Stimulated activated CD8-positive, alpha-beta memory T cell treated with anti-CD3 and anti-CD28 coated beads, Interleukin-15, amount 100 ng/mL, for 4 hours (primary cell): ENCODE measurements around the gene LSP1.
"Not testable (repeated sequence)": the region's sequence is repeated elsewhere in the genome, so short reads cannot be mapped to it uniquely, and the experiment has no call there.

Experiments used
- DNase-seq, 2 donors: peaks; one replicate each; pipeline ENCODE4 v3.0.0-alpha.2; 2020; ENCODE audit warnings: low read depth in 2 of 2

The LSP1 gene

DNA sequence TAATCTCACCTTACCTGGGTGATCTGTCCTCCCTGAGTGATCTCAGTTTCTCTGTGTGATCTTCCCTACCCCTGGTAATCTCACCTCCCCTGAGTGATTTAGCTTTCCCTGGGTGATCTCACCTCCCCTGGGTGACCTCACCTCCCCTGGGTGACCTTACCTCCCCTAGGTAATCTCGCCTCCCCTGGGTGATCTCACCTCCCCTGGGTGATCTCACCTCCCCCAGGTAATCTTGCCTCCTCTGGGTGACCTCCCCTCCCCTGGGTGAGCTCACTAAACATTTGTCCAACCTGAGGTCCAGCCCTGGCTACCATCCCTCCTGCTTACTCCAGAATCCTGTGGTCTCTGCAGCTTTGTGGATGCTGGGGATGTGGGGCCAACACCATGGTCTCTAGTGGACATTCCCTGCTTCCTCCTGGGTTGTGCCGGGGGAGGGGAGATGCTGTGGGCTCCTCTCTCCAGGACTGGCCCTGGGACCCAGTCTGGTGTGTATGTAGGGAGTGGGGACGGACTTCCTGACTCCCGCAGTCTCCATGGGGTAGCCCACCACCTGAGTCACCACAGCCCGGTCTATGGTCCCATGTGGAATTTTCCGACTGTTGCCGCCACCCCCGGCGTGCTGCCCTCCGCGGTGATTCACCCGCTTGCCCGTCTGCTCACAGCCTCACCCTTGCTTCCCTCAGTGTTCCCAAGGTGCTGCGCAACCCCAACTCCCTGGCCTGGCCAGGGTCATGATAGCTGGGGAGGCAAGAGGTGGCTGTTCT, 9.9 kb downstream of the LSP1 start:
- no peak for DNase-seq

DNA sequence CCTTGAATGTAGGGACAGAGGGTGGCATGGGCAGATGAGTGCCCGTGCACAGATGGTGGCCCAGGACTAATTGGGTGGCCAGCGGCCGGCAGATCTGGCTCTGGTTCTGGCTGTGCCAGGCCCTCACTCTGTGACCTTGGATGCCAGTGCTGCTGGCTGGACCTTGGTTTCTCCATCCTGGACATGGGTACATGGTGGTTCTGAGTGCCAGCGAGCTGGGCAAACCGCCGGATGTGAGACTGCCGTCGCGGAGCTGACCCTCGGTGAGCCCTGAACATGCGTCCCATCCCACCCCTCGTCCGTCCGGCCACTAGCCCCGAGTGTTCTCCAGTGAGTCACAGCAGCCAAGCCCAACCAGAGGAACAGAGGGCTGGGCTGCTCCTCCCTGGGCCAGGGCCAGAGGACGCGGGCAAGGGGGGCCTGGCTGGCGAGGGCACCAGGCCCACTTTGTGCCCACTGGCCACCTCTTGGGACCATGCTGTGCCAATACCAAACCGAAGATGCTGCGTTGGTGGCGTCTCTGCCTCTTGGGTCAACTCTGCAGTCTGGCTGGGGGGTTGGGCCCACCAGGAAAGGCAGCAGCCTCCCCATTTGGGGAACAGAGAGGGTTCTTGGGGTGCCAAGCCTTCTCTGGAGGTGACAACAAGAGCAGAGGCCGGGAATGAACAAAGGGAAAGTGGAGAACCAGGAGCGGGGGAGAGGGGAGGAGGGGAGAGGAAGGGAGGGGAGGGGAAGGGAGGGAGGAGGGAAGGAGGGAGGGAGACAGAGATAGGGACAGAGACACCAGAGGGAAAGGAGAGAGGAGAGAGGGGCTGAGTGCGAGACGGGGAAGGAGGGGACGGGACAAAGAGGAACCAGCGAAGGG, 10.7 kb downstream of the LSP1 start:
- no peak for DNase-seq

DNA sequence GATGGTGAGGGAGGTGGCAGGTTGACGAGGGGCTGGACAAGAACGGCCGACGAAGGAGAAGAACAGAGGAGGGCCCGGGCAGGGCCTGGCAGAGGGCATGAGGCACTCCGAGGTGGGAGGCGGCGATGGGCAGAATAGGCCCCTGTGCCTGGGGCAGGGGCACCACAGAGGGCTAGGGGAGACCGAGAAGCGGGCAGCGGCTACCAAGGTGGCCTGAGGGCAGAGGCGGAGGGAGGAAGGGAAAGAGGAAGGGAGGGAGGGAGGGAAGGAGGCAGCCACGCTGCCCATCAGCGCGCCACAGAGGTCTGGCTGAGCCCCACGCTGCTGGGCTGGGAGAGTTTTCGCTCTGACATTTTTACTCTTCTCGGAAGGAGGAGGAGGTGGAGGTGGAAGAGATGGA, 11.3 kb downstream of the LSP1 start:
- DNase-seq = no peak

DNA sequence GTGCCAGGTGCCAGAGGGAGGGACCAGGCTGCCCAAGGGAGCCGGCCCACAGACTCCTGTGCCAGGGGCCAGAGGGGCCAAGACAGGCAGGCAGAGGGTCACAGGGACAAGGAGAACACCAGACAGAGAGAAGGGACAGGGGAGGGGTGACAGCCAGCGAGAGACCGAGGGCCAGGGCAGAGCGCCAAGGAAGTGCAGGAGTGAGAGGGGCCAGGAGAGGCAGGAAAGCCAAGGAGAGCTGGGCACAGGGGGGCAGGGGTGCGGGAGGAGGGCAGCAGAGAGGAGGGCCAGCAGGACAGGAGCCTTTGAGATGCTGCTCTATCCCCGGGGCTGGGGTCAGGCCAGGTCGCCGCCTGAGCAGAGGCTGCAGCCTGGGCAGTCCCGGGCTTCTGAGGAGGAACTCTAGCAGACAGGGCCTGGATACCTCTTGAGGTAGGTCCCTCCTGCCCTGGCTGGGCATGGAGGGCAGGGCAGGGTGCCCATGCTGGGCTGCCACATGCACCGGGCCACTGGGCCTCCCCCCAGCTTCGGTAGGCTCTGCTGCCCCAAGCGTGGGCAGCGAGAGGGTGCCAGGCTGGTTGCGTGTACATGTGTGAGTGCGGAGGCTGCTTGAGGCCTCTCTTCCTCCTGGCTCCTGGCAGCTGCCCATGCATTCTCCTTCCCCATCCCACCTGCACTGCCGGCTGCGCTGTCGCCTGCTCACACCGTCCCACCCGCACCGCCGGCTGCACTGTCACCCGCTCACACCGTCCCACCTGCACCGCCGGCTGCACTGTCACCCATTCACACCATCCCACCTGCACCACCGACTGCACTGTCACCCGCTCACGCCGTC, 12.2 kb downstream of the LSP1 start:
- no peak for DNase-seq

DNA sequence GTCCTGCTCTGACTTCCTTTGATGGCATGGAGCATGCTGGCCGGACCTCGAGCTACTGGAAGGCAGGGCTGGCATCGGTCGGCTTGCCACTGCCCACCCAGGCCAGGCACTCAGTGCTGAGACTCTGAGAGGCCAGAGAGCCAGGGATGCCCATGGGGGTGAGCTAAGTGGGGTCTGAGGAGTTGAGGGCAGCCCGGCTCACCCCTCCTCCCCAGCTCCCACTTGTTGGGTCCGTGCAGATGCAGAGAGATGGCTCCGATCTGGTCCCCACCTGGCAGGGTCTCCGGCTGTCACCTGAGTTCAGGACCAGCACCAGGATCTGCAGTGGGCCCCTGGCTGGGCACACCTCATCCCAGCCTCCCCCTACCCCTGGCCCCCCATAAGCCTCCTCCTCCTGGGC, 13.3 kb downstream of the LSP1 start:
- DNase-seq = no peak

DNA sequence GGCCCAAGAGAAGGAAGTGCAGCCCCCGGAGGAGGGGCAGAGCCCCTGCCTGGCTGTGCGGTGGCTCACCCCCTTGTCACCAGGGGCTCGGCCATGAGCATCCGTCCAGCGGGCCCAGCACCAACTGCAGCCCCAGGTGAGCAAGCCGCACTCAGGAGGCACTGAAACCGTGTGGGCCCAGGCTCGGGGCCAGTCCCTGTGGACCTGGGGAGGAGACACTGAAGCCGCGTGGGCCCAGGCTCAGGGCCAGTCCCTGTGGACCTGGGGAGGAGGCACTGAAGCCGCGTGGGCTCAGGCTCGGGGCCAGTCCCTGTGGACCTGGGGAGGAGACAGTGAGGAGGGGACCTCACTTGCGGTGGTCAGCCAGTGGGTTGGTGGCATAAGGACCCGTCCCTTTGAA, 13.9 kb downstream of the LSP1 start:
- DNase-seq = no peak

DNA sequence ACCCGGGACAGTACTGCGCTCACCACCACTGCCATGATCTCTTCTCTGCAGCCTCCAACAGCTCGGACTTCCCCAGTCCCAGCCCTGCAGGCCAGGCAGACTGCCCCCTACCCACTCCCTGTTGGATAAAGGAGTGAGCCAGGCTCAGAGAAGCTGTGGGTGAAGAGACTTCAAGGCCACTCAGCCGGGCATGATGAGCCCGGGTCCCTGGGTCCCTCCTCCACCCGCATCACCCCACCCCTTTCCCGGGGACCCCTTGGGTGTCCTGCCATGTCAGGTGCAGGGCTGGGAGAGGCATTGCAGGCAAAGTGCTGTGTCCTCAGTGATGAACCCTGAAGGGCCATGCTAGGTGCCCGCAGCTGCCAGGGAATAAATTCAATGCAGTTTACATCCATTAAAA, 14.5 kb downstream of the LSP1 start:
- no peak for DNase-seq

DNA sequence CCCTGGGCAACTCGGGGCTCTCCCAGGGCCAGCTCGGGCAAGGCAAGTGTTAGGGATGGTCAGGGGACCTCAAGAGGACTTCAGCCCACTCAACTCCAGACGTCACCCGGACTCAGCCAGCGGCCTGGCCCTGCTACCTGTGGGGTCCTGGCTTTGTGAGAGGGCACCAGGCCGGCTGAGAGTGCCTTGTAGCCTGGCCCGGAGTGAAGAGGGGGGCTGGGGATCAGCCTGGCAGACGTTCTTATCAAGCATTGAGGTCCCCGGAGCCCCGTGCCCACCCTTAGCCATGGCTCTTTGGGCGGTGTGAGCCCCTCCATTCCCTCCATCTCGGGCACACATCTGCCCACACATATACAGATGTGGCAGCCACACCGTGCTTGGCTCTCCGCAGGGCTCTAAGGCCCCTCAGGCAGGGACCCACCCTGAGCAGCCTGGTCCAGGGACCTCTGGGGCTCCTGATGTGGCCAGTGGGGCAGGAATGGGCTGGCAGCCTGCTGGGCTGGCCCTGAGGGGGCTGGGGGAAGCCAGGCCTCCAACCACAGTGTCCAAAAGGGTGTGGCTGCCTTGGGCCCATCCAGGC, 15.3 kb downstream of the LSP1 start:
- DNase-seq = no peak

DNA sequence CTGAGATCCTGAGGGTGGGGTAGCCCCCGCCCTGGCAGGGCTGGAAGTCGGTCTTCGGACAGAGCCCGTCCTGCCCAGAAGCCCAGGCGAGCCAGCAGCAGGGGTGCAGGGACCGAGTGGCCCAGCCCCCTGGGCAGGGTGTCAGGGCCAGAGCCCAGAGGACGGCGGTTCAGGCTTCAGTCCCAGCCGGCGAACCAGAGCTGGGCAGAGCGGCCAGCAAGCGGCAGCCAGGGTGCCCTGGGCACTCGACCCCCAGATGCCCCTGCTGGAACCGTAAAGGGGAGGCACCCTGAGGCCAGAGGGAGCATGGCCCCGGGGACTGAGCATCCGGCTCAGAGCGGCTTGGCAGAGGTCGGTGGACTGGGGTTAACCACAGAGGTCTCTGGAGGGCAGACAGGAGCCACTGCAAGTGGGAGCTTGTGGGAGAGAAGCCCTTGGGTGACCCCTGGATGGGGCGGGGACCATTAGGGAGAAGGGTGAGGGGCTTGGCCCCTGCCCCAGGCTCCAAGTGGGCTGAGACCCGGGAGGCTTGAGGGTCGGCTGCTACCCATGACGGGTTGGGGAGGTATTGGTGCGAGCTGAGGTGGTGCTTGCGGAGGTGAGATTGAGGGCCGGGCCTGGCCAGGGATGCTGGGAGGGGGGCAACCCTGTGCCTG, 15.9 kb downstream of the LSP1 start:
- DNase-seq = no peak

DNA sequence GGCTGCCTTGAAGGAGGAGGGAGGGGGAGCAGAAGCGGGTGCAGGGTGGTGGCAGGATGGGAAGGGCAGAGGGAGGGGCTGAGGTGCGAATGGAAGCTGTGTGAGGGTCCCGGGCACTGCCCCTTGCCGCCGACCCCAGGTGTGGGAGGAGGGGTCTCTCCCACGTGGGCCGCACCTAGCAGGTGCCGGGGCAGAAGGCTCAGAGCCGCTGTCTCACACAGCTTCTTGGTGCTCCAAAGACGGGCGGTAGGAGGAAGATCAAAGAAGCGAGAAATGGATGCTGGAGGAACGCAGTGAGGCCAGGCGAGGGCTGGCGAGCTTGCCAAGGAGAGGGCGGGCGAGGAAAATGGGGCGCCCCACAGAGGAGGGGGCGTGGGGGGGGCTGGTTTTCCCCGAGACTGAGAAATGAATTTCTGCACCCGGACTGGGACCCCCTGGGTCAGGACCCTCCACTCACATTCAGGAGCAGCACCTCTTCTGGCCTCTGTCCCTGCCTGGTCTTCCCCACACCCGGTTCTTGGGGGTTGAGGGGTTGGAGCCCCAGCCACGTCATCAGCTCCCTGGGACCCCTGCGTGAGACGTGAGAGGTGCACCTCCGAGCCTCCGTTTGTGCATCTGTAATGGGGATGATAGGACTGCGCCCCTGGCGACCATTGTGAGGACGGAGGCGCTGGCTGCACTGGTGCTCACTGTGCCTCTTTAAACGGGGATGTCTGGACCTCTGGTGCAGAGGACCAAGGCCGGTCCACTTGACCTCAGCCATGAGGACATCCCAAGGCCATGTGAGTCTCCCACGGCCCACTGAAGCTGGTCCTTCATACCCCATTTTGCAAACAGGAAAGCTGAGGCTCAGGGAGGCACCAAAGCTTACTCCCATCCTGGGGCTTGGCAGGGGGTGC, 16.8 kb downstream of the LSP1 start:
- DNase-seq = no peak

DNA sequence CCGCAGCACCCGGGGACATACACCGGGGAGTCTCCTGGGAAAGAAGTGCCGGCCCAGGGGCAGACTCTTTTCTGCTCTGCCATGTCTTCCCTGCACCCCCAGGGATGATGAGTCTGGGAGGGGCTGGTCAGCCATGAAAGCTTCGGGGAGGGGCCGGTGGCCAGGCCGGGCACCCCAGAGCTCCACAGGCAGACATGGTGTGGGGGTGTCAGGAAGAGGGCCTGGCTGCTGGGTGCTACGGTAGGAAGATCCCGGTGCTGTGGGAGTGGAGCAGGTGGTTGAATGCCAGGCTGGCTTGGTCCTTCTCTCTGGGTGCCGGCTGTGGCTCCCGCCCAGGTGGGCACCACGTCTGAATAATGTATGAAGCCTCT, 17.4 kb downstream of the LSP1 start:
- no peak for DNase-seq

DNA sequence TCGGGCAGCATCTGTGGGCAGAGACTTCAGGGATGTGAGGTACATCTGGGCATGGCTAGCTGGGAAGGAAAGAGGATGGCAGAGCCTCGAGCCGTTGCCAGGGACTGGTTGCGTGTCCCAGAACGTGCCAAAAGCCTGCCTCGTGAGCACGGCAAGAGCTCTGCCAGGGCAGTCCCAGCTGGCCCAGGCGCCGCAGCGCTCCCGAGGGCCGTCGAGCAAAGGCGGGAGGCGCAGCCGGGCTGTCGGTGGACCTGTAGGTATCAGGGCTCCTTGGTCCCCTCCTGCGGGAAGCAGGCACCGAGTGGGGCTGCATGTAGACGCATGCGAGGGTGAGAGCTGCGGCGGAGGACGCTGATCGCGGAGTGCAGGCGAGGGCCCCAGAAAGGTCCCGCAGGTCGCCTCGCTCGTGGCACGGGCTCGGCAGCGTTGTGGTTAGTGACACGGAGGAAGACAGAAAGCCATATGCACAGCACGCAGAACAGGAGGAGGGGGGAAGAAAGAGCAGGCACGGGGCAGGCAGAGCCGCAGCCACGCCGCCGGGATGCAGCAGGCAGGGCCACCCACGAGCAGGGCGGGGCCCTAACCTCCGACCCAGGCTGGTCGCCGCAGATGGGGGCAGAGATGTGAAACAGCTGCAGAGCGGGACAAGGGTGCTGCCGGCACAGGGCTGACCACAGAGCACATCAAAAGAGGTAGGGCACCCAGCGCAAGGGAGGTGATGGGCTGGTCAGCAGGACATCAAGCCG, 18.0 kb downstream of the LSP1 start:
- no peak for DNase-seq

DNA sequence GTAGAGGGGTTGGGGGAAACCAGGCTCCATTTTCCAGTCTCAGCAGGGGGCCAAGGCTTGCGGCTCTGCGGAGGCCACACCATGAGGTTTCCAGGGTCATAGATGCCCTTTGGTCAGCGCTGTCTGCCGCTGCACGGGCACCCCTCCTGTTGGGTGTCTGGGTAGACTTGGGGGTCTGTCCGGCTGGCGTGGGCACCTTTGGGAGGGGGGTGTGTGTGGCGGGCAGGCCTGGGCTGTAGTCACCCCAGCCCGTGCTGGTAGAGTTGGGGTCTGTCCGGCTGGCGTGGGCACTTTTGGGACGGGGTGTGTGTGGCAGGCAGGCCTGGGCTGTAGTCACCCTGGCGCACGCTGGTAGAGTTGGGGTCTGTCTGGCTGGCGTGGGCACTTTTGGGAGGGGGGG, 18.6 kb downstream of the LSP1 start:
- no peak for DNase-seq

DNA sequence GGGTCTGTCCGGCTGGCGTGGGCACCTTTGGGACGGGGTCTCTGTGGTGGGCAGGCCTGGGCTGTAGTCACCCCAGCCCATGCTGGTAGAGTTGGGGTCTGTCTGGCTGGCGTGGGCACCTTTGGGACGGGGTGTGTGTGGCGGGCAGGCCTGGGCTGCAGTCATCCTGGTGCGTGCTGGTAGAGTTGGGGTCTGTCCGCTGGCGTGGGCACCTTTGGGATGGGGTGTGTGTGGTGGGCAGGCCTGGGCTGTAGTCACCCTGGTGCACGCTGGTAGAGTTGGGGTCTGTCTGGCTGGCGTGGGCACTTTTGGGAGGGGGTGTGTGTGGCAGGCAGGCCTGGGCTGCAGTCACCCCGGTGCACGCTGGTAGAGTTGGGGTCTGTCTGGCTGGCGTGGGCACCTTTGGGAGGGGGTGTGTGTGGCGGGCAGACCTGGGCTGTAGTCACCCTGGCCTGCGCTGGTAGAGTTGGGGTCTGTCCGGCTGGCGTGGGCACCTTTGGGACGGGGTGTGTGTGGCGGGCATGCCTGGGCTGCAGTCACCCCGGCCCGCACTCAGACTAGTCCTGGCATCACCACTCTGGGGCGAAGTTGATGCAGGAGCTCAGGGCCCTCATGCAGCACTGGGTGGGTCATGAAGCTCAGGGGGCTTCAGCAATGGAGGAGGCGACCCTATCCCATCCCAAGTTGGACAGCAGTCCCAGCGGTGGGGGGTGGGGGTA, 19.5 kb downstream of the LSP1 start:
- DNase-seq = no peak

DNA sequence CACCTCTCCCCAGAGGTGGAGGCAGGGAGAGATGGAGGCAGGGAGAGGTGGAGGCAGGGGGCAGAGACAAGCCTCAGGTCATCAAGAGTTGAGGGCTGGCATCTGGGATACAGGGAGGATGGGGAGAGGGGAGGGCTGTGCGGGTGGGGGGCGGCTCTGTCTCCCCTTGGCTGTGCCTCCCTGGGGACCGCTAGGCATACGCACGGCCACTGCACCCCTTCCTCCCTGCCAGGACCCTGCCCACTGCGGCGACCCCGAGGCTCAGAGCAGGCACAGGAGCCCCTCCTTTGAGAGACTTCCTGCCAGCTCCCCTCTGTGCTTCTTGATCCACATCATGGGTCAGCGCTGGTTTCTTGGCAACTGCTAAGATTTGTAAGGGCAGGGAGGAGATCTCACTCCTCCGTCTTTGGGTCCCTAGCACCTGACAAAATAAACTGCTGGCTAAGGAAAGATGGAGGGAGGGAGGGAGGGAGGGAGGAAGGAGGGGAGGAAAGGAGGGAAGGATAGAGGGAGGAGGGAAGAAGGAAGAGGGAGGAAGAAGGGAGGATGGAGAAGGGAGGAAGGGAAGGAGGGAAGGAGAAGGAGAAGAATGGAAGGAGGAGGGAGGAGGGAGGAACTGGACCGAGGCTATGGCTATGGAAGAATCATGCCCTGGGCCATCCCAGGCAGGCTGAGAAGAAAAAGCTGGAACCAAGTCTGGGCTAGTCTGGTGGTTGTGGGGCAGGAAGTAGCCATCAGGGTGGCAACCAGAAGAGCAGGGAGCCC, 20.3 kb downstream of the LSP1 start:
- DNase-seq = no peak

DNA sequence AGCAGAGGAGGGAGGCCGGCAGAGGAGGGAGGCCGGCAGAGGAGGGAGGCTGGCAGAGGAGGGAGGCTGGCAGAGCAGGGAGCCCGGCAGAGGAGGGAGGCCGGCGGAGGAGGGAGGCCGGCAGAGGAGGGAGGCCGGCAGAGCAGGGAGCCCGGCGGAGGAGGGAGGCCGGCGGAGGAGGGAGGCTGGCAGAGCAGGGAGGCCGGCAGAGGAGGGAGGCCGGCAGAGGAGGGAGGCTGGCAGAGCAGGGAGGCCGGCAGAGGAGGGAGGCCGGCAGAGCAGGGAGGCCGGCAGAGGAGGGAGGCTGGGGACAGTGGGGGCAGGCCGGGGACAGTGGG, 20.9 kb downstream of the LSP1 start:
- DNase-seq = not testable (repeated sequence)

DNA sequence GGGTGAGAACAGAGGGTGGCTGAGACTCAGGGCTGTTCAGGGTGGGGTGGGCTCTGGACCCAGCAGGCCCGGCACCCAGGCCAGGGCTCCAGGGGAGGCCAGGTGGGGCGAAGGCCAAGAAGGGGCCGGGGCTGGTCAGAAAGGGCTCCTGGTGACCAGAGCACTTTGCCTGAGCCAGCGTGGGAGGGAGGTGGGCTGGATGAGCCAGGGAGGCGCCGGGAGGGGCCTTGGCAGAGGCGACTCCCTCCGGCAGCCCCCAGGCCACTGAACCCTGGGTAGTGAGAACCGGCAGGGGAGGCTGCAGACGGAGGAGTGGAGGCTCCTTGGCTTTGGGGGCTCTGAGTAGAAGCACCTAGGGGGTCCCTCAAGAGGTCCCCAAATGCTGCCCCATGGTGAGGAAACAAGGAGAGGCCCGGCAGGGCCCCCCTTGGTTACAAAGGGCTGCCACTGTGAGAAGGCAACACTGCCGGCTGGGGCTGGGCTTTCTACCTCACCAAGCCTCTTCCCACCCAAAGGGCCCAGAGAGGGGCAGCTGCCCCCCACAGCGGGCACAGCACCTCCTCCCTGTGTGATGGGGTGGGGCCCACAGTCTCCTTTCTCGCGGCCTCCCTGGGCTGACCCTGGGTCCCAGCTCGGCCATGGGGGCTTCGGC, 21.7 kb downstream of the LSP1 start:
- DNase-seq = not testable (repeated sequence)
